ENCODE data around the gene CYP4F2.
"Not testable (repeated sequence)": the region's sequence is repeated elsewhere in the genome, so short reads cannot be mapped to it uniquely, and the experiment has no call there.

CYP4F2 gene

DNA sequence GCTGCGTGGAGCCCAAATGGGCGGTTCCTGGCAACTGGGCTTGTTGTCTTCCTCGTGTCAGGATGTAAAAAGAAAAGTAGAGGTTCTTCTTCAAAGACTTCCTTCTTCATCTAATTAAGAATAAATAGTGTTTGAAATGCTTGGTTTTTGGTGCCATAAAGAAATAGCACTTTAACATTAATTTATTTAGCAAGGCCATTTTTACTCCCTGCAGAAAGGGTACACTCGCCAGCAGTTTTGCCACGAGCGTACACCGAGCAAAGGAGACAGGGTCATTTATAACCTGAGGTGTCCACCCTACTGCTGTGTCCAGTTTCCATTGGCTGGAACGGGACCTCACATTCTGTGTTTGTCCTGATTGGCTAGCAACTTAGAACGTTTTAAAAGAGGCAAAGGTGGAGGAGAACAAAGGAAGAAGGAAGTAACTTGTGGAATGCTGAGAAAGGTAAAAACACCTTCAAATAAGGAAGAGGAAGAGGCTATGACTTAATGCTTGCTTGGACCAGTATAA is 60.6 kb downstream of the CYP4F2 start:
- Histone ChIP-seq H2AFZ (peak overlapping the region; percentile 98), H3K9ac (no peak overlapping the region), H3K27me3 (ENCODE audit: control insufficient read depth, insufficient read depth, low read length) (no peaks in the 10 kb centered on the region), H3K36me3 (ENCODE audit: control insufficient read depth, insufficient read depth, low read length) (no peaks in the 10 kb centered on the region), H3K79me2 (no peaks in the 10 kb centered on the region), H3K4me2 (ENCODE audit: low read length) (peak overlapping the region; percentile 100), H3K27ac (peak overlapping the region; percentile 93), H3K4me3 (ENCODE audit: low read depth, low read length) (peak overlapping the region; percentile 79), H3K9me3 (ENCODE audit: control insufficient read depth, low read length) (no peaks in the 10 kb centered on the region), H3K4me1 (peaks cover 6% of the 10 kb centered on the region)
- TF ChIP-seq, protein P1, sequence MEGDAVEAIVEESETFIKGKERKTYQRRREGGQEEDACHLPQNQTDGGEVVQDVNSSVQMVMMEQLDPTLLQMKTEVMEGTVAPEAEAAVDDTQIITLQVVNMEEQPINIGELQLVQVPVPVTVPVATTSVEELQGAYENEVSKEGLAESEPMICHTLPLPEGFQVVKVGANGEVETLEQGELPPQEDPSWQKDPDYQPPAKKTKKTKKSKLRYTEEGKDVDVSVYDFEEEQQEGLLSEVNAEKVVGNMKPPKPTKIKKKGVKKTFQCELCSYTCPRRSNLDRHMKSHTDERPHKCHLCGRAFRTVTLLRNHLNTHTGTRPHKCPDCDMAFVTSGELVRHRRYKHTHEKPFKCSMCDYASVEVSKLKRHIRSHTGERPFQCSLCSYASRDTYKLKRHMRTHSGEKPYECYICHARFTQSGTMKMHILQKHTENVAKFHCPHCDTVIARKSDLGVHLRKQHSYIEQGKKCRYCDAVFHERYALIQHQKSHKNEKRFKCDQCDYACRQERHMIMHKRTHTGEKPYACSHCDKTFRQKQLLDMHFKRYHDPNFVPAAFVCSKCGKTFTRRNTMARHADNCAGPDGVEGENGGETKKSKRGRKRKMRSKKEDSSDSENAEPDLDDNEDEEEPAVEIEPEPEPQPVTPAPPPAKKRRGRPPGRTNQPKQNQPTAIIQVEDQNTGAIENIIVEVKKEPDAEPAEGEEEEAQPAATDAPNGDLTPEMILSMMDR (IDR thresholded peaks at IDR 0.05), result no peak

DNA sequence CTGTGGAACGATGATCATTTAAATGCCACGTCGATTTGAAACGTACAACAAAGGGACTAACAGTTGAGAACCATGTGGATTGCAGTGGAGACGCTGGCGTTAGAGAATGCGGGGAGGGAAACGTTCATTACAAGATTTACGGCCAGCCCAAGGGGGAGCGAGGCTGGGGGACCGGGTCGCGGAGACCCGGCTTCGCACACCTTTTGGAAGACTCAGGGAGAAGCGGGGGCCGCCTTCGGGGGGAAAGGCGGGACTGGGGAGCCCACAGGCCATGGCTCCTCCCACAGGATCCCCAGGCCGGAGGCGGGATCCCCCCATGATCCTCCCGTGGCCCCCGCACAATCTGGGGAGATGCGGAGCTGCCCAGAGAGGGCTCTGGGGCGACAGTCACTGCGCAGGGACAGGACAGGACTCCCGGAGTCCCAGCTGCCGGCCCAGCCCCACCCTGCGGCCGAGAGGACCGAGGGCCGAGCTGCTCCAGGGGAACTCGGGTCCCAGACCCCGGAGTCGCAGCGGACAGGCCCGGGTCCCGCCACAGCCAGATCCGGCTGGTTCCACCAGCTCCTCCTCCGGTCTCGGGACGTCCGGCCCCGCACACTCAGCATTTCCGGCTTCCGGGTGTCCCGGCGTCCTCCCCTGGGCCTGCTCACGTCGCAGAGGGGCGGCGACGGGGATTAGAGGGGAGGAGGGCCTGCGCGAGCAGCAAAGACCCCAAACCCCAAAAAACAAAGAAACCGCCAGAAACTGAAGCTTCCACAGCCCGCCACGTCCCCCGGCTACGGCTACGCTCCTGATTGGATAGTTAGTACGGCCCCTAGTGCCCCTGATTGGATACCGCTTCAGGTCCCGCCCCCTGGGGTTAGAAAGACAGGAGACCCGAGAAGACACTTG is 61.3 kb downstream of the CYP4F2 start:
- no peaks in the 10 kb centered on the region for H3K27me3 ChIP-seq (ENCODE audit: control insufficient read depth, insufficient read depth, low read length)
- no peaks in the 10 kb centered on the region for H3K36me3 ChIP-seq (ENCODE audit: control insufficient read depth, insufficient read depth, low read length)
- peak overlapping the region; percentile 98 for H2AFZ ChIP-seq
- peaks cover 6% of the 10 kb centered on the region for H3K4me1 ChIP-seq
- peak overlapping the region; percentile 84 for H3K9ac ChIP-seq
- peak overlapping the region; percentile 100 for H3K4me2 ChIP-seq (ENCODE audit: low read length)
- no peaks in the 10 kb centered on the region for H3K79me2 ChIP-seq
- H3K27ac ChIP-seq, result peak overlapping the region; percentile 93
- no peaks in the 10 kb centered on the region for H3K9me3 ChIP-seq (ENCODE audit: control insufficient read depth, low read length)
- TF ChIP-seq, protein P1 (IDR thresholded peaks at IDR 0.05), result no peak
- H3K4me3 ChIP-seq (ENCODE audit: low read depth, low read length), result peak overlapping the region; percentile 79

DNA sequence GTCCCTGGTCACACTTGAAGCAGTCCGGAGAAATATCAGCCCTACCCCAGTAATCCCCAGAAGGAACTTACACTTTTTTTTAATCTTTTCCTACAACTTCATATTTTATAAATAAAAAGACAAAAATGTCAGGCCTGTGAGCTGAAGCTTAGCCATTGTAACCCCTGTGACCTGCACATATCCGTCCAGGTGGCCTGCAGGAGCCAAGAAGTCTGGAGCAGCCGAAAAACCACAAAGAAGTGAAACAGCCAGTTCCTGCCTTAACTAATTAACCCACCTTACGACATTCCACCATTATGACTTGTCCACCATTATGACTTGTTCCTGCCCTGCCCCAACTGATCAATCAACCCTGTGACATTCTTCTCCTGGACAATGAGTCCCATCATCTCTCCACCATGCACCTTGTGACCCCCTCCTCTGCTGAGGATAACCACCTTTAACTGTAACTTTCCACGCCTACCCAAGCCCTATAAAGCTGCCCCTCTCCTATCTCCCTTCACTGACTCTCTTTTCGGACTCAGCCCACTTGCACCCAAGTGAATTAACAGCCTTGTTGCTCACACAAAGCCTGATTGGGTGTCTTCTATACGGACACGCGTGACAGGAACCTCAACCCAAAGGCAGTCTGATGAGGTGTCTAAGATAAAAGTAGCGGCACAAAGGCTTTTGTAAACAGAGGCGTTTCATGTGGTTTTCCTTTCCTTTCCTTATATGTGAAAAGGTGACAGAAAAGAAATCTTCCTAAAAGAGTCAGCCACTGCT is 62.1 kb downstream of the CYP4F2 start:
- not testable (repeated sequence) for H3K9me3 ChIP-seq (ENCODE audit: control insufficient read depth, low read length); H3K27me3 ChIP-seq (ENCODE audit: control insufficient read depth, insufficient read depth, low read length); H3K79me2 ChIP-seq; H3K36me3 ChIP-seq (ENCODE audit: control insufficient read depth, insufficient read depth, low read length); H3K4me1 ChIP-seq
- Histone ChIP-seq H3K9ac (peak overlapping the region; percentile 84), H3K4me3 (ENCODE audit: low read depth, low read length) (peak overlapping the region; percentile 79), H3K4me2 (ENCODE audit: low read length) (peak overlapping the region; percentile 100), H3K27ac (peak overlapping the region; percentile 93), H2AFZ (peak overlapping the region; percentile 98)

DNA sequence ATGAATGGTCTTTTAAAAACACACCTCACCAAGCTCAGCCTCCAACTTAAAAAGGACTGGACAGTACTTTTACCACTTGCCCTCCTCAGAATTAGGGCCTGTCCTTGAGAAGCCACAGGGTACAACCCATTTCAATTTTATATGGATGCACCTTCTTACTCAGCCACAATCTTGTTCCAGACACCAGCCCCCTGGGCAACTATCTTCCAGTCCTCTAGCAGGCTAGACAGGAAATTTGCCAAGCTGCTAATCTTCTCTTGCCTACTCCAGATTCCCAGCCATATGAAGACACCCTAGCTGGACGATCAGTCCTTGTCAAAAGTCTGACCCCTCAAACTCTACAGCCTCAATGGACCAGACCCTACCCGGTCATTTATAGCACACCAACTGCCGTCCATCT is 63.6 kb downstream of the CYP4F2 start:
- H3K4me3 ChIP-seq (ENCODE audit: low read depth, low read length); H3K27me3 ChIP-seq (ENCODE audit: control insufficient read depth, insufficient read depth, low read length); H3K9ac ChIP-seq; H3K36me3 ChIP-seq (ENCODE audit: control insufficient read depth, insufficient read depth, low read length); H3K79me2 ChIP-seq; H3K27ac ChIP-seq; H3K9me3 ChIP-seq (ENCODE audit: control insufficient read depth, low read length); H3K4me1 ChIP-seq; H3K4me2 ChIP-seq (ENCODE audit: low read length); H2AFZ ChIP-seq: not testable (repeated sequence)

DNA sequence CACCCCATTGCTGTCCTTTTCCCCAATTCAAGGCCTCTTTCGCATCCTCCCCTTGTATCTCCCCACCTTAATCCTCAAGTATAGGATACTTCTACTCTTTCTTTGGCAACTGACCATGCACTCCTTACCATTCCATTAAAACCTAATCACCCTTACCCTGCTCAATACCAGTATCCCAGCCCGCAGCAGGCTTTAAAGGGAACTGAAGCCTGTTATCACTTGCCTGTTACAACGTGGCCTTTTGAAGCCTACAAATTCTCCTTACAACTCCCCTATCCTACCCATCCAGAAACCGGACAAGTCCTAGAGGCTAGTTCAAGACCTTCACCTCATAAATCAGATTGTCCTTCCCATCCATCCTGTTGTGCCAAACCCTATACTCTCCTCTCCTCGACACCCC is 66.2 kb downstream of the CYP4F2 start:
- Histone ChIP-seq H3K36me3 (ENCODE audit: control insufficient read depth, insufficient read depth, low read length) (no peaks in the 10 kb centered on the region), H3K79me2 (no peaks in the 10 kb centered on the region), H2AFZ (no peak overlapping the region), H3K4me3 (ENCODE audit: low read depth, low read length) (no peak overlapping the region), H3K27me3 (ENCODE audit: control insufficient read depth, insufficient read depth, low read length) (no peaks in the 10 kb centered on the region), H3K27ac (no peak overlapping the region), H3K9me3 (ENCODE audit: control insufficient read depth, low read length) (no peaks in the 10 kb centered on the region), H3K4me1 (peaks cover 6% of the 10 kb centered on the region), H3K4me2 (ENCODE audit: low read length) (no peak overlapping the region), H3K9ac (no peak overlapping the region)
- TF ChIP-seq, protein P1 (IDR thresholded peaks at IDR 0.05), result no peak
